ENCODE data around the gene PARVA.

Gene PARVA

GRCh38 chr11:12565406-12565805 lies 188.0 kb downstream of the PARVA start:
- no peak for DNase-seq

DNA sequence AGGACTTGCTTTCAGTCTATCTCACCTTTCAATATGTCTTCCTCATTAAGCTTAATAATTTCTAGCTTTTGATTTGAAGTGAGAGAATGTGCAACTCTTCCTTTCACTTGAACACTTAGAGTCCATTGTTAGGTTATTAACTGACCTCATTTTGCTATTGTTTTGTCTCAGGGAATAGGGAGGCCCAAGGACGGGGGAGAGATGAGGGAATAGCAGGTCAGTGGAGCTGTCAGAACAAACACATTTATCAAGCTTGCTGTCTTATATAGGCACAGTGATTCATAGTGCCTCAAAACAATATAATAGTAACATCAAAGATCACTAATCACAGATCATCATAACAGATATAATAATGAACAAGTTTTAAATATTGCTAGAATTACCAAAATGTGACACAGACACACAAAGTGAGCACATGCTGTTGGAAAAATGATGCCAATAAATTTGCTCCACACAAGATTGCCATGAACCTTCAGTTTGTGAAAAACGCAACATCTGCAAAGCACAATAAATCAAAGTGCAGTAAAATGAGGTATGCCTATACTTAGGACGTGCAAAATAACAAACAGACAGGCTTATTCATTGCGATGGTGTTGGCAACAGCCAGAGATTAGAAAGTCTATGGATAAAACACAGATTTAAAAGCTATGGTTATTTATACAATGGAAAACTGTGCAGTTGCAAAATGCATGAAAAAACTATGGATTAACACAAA lies 190.5 kb downstream of the PARVA start:
- no peak for DNase-seq

DNA sequence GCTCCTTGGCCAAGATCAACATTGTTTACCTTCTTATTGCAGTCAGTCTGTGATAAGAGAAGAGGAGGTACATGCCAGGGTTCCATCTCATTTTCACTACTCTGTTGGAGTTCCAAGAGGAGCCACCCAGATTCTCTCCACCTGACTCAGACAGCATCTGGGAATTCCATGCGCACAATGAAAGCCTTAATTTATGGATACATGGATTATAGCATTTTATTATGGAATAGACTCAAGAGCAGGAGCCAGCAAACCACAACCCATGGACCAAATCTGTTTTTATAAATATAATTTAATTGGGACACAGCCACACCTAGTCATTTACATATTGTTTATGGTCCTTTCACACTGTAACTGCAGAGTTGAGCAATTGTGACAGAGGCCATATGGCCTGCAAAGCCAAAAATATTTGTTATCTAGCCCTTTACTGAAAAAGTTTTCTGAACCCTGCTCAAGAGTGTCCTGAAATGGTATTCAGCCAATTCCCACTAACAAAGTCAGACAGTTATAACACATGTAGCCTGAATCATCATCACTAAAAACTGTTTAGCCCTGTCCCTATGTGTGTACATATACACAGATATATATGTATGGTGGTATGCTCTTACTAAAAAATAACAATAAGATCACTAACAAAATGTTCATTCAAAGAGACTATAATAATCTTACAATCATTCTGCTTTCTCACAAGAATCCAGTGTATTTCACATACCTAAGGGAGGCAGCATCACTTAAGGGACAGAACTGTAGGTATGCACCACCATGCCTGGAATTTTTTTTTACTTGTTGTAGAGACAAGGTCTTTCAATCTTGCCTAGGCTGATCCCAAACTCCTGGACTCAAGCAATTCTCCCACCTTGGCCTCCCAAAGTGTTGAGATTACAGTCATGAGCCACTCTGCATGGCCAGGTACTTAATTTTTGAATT lies 192.4 kb downstream of the PARVA start:
- DNase-seq: no peak

- no peak for DNase-seq
Observed at GRCh38 chr11:12573707-12574485, 196.5 kb downstream of the PARVA start.

DNA sequence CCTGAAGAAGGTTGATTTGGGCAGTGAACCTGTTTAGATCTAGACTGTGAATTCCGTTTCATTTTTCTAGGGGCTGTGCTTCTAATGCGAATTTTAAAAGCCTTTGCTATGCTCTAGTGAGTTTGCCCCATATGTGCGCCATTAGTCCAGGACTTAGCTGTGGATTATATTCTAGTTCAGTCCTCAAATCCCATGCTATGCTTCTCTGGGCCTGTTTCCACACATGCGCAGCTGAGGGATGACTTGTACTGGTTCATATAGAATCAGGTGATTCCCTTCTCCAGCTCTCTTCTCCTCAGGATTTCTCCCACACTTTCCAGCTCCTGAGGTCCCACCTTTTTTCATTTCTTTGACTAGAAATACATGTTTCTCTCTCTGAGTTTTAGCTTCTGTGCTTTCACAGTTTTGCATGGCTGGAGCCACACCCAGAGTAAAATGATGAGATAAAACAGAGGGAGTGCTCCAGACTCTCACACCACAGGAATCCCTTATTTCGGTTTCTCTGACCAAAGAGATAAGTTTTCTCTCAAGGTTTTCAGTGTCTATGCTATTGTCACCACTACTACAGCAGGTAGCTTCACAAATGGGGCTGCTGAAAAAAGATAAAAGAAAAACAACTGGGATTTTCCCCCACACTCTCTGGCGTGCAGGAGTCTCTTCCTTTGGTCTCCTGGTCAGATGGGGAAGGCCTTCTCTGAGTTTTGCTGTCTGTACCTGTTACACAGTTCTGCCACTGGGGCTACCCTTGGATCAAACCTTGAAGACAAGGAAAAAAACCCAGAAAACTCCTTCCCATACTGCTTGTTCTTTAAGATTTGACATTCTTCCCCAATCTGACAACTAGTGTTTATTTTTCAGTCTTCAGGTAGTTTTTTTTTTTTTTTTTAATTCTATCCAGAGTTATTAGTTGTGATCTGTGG lies 200.6 kb downstream of the PARVA start:
- DNase-seq: no peak

DNA sequence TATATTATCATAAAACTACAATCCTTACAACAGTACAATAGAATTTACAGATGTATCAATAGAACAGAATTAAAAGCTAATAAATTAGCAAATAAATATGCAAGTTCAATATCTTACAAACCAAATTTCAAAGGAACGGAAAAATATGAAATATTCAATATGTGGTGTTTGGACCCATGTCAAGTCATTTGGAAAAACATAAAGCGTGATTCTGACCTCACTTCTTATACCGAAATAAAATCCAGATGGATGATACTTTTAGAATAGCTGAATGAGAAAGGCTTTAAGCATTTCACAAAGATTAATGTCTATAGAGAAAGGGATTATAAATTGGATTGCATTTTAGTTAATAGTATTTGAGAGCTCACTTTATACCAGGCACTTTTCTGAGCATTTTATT lies 204.0 kb downstream of the PARVA start:
- no peak for DNase-seq

DNA sequence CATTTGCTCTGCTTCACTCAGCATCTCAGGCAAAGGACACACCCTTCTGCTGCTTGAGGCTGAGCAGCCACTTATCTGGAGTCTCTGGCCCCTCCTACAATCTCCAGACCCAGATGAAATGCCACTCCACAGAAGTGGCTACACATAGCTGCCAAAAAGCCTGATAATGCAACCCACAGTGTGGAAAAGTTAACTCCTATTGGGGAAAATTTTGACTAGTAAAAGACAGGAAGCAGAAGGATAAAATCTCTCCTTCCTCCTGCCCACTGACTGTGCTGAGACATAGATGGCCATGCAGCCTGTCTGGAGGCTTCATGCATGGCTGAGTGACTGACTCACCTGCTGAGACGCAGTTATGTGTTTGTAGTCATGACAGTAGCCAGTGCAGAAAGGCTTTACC lies 204.6 kb downstream of the PARVA start:
- no peak for DNase-seq

All from stimulated activated CD4-positive, alpha-beta T cell treated with anti-CD3 and anti-CD28 coated beads, Interleukin-4, amount 100 ng/mL, for 4 hours (primary cell).